GM18511 (cell line): ENCODE measurements around the gene CDC42EP2.

Source experiments
- ATAC-seq: cut with Tn5 transposase; IDR thresholded peaks from one replicate; pipeline ENCODE4 v1.9.1; 2021; ENCODE audit warnings: mild to moderate bottlenecking, moderate library complexity; ENCODE audit not compliant: unreplicated experiment

Gene CDC42EP2

DNA sequence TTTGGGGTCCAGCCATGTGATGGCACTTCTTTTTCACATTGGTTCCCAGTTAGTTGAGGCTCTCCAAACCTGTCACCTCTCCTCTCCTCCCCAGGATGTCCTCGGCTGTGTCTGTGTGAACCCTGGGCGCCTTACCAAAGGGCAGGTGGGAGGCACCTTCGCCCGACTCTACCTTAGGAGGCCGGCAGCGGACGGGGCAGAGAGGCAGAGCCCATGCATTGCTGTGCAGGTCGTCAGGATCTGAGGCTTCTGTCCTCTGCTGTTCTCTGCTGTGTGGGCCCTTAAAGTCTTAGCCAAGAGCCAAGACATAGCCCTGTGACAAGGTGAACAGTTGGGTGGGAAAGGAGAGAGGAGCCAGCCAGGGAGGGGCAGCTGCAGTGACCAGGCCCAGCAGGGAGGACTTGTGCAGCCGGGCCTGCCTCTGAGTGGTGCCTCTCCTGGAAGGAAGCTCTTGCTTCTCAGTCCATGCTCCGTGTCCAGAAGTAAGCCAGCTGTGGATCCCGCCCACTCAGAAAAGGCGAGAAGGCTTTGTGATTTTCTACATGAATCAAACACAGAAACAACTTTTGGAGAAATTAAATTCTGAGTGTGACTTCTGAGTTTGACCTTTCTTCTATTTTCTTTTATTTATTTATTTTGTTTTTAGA is 17.5 kb upstream of the CDC42EP2 start:
- no peak for ATAC-seq

DNA sequence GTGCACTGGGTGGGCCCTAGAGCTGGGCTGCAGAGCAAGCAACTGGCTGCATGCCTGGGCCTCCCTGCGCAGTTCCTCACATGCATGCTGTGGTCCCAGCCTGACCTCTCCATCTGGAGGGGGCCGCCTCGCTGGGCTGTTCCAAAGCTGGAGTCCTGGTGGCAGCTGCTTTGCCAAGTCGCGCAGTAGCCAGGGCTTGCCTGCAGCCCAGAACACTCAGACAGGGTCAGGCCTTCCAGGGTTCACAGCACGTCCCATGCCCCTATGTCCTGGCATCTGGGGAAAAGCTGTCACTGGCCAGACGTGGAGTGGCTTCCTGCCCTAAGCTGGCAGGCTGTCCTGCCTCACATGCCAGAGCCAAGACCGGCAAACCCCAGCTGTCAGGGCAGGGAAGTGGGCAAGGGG is 16.5 kb upstream of the CDC42EP2 start:
- no peak for ATAC-seq

DNA sequence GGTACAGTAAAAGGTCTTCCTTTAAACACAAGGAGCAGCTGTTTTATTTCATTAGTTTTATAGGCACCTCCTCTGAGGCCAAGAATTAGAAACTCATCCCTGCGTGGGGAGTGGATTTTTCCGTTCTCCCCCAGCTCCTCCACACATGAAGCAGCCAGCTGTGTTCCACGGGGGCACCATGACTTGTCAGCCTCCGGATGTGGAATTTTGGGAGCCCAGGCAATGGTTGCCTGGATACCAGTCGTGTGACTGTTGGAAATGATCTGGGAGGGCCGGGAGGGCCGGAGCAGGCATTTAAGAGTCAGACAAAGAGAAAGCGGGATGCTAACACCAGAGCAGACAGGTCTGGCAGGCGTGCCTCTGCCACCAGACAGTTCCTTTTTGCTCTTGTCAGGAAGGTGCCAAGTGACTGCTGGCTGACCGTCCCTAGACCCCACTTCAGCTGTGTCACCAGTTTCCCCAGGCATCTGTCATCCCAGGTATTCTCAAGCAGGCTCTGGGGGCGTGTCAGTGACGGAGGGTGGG is 15.9 kb upstream of the CDC42EP2 start:
- no peak for ATAC-seq

DNA sequence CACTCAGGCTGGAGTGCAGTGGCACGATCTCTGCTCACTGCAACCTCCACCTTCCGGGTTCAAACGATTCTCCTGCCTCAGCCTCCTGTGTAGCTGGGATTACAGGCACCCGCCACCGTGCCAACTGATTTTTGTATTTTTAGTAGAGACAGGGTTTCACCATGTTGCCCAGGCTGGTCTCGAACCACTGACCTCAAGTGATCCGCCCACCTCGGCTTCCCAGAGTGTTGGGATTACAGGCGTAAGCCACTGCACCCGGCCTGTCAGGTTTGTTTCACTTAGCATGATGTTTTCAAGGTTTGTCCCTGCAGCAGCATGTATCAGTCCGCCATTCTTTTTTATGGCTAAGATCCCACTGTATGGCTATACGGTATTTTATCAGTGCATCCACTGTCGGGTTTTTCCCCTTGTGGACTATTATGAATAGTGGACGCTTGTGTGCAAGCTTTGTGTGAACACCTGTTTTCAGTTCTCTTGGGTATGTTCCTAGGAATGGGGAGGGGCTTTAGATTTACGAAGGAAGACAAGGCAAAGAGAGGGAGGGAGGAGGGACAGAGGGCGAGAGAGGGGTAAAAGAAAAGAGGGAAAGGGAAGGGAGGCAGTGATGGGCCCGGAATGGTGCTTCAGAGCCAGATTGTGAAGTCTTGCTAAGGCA is 13.9 kb upstream of the CDC42EP2 start:
- no peak for ATAC-seq

DNA sequence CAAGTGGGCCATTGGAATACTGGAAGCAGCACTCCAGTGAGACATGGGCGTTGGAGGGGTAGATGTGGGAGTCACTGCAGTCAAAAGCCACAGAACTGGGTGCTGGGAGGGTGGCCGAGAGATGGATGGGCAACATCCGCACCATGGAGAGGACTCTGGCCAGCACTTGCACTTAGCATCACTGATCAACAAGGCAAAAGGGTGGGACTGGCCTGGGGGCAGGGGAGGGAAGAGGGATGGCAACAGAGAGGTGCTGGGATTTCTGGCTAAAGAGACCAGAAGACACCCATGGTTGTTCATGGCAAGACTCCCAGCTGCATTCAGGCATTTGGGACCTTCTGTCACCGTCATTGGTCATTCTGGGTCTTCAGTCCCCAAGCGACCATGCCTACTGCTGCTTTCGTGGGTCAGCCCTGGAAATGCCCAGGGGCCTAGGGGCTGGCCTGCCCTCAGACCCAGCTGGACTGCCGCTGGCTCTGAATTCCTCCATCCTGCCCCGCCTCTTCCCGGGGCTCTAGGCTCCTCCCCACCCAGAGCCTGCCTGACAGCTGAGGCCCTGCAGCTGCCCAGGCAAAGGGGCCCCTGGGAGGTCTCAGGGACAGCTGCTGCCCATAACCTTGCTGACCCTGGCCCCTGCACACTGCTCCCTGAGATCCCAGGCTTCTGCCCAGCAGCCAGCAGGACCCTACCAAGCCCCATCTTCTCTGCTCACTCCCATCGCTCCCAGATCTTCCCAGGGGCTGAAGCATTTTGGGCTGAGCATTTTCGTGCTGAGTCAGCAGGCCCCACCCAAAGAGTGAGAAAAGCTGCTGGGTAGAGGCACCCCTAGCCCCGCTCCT is 13.0 kb upstream of the CDC42EP2 start:
- ATAC-seq = no peak

DNA sequence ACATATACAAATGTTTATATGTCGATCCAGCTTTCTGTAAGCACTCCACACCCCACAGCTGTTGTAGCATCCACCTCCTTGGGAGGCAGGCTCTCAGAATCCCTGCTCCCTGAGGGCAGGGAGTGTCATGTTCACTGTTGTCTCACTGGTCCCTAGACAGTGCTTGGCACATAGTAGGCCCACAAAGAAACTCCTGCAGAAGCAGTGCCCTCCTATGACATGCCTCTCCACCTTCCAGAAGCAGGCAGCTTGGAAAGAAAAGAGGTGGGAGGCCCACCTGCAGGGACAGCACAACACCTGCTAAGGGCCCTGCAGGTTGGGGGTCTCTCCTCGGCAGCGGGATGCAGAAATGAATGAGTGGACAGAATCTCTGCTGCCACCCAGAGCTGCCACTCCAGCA is 11.1 kb upstream of the CDC42EP2 start:
- no peak for ATAC-seq

DNA sequence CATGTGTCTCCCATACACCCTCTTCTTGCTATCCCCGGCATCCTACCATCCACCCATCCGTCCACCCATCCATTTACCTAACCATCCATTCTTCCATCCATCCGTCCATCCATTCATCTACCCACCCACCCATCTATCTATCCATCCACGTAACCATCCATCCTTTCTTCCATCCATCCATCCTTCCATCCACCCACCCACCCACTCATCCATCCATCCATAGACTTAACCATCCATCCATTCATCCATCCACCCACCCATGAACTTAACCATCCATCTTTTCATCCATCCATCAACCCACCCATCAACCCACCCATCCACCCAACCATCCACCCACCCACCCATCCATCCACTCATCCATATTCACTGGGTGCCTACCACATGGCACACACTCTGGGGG is 10.6 kb upstream of the CDC42EP2 start:
- no peak for ATAC-seq

DNA sequence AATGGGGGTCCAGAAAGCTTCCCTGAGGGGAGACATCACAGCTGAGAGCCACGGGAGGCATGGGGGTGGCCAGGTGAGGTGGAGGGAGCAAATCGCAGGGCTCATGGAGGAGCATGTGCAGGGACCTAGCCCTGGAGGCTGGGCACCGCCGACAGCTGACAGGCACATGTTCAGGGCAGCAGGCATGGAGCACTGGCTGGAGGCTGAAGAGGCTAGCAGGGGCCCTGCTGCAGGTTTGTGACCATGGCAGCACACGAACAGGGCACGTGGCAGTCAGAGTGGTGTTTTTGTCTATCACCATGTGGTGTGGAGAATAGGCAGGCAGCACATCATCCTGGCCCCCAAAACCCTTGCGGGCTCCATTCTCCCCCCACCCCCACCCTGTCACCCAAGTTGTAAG is 10.1 kb upstream of the CDC42EP2 start:
- no peak for ATAC-seq

DNA sequence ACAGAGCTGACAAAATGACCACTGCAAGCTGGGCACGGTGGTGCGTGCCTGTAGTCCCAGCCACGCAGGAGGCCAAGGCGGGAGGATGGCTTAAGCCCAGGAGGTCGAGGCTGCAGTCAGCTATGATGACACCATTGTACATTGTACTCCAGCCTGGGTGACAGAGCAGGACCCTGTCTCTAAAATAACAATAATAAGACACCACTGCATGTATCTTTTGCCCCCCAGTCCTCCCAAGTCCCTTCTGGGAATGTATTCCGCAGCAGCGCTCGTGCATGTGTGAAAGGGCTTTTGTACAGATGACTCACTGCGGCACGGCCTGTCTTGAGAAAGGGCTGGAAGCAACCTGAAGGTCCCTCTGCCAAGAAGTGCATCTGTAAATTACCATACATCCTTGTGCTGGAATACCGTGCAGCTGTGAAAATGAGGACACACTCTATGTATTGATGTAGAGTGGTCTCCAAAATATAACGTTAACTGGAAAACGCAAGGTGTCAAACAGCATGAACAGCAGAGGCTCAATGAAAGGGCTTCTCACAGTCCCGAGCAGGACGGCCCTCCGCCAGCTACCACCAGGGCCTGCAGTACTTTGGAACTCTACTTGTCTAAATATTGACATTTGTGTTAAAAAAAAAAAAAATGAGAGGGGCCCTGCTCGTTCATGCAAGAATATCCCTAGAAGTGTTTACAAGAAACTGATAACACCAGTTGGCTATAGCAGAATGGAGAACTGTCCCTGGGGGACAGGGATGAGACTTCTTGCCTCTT is 9.0 kb upstream of the CDC42EP2 start:
- ATAC-seq = no peak

DNA sequence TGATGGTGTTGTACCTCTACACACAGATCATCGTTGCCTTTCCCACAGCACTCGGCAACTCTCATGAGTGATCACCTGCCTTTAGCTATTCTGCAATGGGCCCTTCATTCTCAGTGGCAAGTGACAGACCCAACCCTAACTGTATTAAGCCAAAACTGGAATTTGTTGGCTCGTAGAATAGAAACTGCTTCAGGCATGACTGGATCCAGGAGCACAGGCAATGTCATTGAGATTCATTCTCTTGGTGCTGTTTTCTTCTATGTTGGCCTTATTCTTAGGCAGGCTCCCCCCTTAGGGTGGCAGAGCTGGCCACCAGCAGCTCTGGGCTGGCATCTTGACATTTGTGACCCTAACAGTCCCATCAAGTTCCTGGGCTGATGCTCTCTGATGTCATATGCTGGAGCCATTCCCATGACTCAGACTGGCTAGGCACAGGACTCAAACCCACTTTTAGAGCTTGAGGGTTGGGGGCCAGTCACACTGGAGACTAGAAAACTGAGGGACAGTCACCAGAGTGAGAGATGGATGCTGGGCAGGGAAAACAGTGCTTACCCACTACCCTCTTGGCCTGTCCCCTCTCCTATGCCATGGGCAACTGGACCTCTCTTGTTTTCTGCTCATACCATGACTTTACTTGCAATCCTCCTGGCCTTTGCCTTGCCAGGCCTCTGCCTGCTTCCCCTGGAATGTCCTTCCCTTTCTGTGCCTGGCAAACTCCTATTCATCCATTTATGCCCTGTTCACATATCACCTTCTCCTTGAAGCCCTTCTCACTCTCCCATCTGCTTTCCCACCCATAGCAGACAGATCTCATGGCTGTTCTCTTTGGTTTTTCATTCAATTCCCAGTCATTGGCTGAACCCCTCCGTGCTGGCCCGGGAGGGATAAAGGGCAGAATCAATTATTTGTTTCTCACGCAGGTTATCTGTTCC is 7.1 kb upstream of the CDC42EP2 start:
- ATAC-seq = no peak

DNA sequence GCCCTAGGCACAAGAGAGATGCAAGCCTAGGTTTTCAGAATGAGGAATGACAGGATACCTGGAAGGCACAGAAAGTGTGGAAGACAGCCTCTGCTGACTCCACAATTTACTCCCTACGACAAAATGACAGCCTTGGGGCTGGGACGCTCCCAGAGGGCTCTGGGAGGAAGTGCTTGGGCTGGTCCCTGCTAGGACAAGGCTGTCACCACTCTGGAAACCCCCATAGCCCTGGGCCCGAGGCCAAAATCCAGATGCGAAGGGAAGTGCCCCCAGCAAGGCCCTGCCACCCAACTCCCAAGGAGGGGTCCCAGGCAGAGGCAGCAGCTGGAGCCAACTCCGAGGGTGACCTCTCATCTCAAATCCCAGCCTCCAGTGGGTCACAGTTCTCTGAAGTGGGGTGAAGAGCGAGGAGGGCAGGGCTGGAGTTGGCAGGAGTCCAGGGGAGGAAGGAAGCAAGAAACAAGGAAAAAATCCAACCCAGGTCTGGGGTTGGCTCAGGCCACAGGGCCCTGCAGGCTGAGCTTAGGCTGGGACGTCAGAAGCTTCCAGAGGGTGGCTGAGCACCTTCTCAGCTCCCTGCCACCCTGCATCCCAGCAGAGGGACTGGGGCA is 6.3 kb upstream of the CDC42EP2 start:
- no peak for ATAC-seq

DNA sequence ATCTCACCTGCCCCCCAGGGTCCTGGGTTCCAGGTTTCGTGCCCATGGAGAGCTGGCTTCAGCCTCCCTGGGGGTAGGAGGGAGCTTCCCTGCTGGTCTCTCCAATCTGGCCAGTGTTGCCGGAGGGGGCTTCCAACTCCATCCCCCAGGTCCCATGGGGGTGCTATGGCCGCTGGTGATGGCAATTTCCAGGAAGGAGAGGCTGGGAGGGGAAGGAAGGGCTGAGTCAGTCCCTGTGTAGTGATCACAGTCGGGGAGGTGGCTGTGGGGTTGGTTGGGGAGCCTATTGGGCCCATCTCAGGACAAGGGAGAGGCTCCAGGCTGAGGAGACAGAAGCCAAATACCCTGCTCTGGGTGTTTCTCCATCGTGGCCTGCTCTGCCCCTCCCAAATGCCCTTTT is 5.7 kb upstream of the CDC42EP2 start:
- no peak for ATAC-seq

DNA sequence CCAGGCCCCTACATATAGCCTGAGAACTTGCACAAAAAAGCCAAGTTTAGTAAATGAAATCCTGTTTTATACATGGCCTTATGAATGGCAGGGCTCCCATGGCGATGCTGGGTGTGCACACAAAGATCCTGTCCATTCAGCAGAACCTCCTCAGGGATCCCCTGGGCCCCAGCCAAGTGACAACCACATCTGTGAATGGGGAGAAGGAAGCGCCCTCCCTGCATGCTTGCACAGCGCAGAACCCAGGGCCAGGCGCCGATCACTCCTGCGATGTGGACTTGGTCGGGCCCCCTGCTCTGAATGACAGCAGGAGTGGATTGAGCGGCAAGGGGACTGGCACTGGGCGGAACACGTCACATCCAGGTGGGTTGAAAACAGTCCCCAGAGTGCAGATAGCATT is 4.5 kb upstream of the CDC42EP2 start:
- ATAC-seq = no peak

DNA sequence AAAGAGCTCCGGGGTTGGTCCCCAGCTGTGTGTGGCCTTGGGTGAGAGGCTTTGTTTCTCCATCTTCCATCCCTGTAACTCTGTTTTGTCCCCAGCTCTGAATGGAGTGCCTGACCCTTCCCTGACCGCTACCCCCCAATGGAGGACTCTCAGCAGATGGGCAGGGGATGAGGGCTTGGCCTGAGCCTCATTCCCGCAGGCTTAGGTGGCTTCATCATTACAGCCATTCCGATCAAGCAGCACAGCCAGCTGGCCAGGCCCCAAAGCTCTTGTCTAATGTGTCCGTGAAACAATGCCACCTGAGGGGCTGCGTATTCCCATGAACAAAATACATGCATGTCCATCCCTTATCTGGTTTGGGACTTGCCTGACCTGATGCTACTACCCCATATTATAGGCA is 3.9 kb upstream of the CDC42EP2 start:
- ATAC-seq = no peak

DNA sequence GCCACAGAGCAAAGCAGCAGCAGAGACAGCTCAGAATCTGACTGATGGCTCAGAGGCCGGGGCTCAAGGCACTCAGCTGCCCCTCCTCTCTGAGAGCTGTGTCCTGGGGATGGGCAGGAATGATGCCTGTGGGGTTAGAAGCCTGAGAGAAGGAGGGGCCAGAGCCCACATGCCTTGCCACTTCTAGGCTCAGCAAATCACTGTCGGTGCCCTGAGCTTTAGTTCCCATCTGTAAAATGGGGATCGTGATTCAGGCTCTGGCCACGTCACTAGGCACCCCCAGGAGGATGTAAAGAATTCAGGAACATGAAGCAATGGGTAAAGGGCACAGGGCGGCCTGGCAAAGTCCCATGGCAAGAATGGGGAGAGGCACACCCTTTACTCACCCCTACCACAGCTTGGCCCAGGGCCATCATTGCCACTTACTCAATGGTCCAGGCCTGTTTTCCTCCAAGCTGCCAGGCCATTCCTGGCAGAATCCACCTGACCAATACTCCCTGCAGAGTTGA is 3.4 kb upstream of the CDC42EP2 start:
- ATAC-seq = no peak

DNA sequence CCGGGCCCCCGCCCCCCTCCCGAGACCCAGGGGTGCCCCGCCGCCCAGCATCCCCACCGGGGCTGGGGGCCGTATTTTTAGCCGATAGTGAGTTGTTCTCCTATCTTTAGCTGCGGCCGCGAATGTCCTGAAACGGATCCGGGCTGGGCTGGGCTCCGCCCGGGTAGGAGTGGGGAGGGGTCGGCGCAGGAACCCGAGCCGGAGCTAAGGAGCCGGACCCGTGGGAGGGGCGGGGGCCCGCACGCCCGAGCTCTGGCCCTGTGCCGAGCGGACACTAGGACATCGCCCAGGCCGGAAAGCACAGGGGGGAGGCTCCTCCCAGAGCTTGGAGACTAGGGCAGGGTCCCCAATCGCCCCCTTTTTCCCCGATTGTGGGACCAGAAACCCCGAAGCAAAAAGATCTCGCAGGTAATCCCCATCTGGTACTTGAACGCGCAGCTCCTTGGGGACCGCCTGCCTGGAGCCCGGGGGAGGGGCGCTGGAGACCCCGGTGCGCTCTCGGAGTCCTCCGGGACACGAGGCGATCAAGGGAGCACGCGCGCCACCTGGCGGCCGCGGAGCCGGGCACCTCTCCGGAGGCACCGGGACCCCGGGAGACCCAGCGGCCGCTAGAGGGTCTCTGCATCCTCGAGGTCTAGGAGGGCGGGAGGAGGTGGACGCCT is 669 bp downstream of the CDC42EP2 start:
- ATAC-seq = peak; percentile 16

DNA sequence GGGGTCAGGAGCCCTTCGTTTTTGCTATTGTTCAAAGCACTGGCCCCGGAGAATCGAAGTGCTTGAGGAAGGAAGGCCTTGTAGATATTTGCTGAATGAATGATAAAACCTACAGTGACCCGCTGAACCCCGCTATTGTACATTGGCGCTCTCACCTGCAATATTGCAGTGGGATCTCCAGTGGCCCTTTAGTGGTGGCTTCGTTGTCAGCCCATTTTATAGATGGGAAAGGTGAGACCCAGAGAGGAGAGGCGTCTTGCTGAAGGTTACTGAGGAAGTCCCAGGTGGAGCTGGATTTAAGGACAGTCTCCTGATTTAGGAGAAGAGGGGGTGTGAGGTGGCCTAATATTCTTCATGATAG is 1.2 kb downstream of the CDC42EP2 start:
- ATAC-seq = no peak

DNA sequence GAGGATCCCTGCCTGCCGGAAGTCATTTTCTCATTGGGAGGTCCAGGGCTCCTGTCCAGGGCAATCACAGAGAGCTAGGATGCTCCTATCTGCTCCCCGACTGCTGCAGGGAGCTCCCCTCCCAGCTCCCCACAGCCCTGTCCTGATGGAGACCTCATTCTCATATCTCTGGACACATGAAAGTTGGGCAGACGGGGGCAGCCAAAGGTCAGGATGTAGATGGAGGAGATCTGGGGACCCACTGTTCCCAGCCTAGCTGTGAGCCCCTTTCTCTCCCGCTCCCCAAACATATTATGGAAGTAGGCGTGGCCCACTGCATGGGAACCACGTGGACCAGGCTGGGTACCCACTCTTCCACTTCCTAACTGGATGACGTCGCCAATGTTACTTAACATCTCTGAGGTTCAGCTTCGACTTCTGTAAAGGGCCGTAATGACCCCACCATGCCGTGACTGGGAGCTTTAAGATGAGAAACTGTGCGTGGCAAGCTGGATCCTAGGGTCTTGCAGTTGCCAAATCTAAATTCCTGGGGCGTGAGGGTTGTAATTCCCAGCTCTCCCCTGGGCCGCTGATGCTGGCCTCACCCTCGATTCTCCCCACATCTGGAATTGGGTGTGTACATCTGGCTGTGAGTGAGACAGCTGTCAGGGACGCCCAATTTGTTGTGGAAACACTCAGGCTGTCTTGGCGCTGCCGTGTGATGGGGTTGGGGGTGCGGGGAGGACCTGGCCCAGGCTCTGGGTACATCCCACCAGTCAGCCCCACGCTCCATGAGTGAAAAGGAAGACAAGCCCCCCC is 1.8 kb downstream of the CDC42EP2 start:
- ATAC-seq = no peak
